ENCODE results near the gene CTDP1.

CTDP1 gene

GRCh38 chr18:79781331-79781941 lies 101.8 kb downstream of the CTDP1 start:
- ChIA-PET CTCF (no interaction called here), POLR2A (no interaction called here)
- H3K27ac ChIP-seq (ENCODE audit: extremely low read depth, low read depth, low read length), result no peak overlapping the region
- TF ChIP-seq OSR2 (tag by site-specific recombination; IDR thresholded peaks at IDR 0.05) (no peak), HOXA7 (CRISPR knock-in tag; IDR thresholded peaks at IDR 0.05; ENCODE audit: borderline replicate concordance) (no peak), ZNF26 (tag by site-specific recombination; IDR thresholded peaks at IDR 0.05) (no peak), IKZF3 (tag by site-specific recombination; IDR thresholded peaks at IDR 0.05) (no peak), SALL2 (tag by site-specific recombination; IDR thresholded peaks at IDR 0.05; ENCODE audit: borderline replicate concordance) (no peak), ZNF114 (tag by site-specific recombination; IDR thresholded peaks at IDR 0.05) (no peak), ZNF621 (tag by site-specific recombination; IDR thresholded peaks at IDR 0.05) (no peak), ZNF10 (tag by site-specific recombination; IDR thresholded peaks at IDR 0.05) (no peak), SP3 (tag by site-specific recombination; IDR thresholded peaks at IDR 0.05) (no peak), ZNF48 (tag by site-specific recombination; IDR thresholded peaks at IDR 0.05) (no peak), EGR2 (tag by site-specific recombination; IDR thresholded peaks at IDR 0.05; ENCODE audit: low read depth) (no peak), ZNF341 (tag by site-specific recombination; IDR thresholded peaks at IDR 0.05; ENCODE audit: low read depth) (no peak)
- TF ChIP-seq, protein P1, sequence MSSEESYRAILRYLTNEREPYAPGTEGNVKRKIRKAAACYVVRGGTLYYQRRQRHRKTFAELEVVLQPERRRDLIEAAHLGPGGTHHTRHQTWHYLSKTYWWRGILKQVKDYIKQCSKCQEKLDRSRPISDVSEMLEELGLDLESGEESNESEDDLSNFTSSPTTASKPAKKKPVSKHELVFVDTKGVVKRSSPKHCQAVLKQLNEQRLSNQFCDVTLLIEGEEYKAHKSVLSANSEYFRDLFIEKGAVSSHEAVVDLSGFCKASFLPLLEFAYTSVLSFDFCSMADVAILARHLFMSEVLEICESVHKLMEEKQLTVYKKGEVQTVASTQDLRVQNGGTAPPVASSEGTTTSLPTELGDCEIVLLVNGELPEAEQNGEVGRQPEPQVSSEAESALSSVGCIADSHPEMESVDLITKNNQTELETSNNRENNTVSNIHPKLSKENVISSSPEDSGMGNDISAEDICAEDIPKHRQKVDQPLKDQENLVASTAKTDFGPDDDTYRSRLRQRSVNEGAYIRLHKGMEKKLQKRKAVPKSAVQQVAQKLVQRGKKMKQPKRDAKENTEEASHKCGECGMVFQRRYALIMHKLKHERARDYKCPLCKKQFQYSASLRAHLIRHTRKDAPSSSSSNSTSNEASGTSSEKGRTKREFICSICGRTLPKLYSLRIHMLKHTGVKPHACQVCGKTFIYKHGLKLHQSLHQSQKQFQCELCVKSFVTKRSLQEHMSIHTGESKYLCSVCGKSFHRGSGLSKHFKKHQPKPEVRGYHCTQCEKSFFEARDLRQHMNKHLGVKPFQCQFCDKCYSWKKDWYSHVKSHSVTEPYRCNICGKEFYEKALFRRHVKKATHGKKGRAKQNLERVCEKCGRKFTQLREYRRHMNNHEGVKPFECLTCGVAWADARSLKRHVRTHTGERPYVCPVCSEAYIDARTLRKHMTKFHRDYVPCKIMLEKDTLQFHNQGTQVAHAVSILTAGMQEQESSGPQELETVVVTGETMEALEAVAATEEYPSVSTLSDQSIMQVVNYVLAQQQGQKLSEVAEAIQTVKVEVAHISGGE (tag by site-specific recombination; conservative IDR thresholded peaks at IDR 0.05; ENCODE audit: low read depth), result no peak
- TF ChIP-seq, protein P2, sequence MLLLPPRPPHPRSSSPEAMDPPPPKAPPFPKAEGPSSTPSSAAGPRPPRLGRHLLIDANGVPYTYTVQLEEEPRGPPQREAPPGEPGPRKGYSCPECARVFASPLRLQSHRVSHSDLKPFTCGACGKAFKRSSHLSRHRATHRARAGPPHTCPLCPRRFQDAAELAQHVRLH (tag by site-specific recombination; IDR thresholded peaks at IDR 0.05), result no peak
- TF ChIP-seq, protein P3, sequence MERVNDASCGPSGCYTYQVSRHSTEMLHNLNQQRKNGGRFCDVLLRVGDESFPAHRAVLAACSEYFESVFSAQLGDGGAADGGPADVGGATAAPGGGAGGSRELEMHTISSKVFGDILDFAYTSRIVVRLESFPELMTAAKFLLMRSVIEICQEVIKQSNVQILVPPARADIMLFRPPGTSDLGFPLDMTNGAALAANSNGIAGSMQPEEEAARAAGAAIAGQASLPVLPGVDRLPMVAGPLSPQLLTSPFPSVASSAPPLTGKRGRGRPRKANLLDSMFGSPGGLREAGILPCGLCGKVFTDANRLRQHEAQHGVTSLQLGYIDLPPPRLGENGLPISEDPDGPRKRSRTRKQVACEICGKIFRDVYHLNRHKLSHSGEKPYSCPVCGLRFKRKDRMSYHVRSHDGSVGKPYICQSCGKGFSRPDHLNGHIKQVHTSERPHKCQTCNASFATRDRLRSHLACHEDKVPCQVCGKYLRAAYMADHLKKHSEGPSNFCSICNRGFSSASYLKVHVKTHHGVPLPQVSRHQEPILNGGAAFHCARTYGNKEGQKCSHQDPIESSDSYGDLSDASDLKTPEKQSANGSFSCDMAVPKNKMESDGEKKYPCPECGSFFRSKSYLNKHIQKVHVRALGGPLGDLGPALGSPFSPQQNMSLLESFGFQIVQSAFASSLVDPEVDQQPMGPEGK (tag by site-specific recombination; IDR thresholded peaks at IDR 0.05), result no peak
- H3K36me3 ChIP-seq (ENCODE audit: control insufficient read depth in 2 of 2, insufficient read depth in 1 of 2, low read length in 2 of 2), result no peaks in the 10 kb centered on the region
- H3K4me3 ChIP-seq (ENCODE audit: low read depth, low read length), result no peak overlapping the region
- H3K4me1 ChIP-seq (ENCODE audit: control insufficient read depth, insufficient read depth, low read length), result no peaks in the 10 kb centered on the region
- H3K9me3 ChIP-seq (ENCODE audit: control insufficient read depth, insufficient read depth, low read depth, low read length), result no peaks in the 10 kb centered on the region

- TF ChIP-seq ZNF548 (tag by site-specific recombination; IDR thresholded peaks at IDR 0.05), result no peak
- TF ChIP-seq ZNF302 (tag by site-specific recombination; IDR thresholded peaks at IDR 0.05; ENCODE audit: low read depth), result no peak
- TF ChIP-seq ZNF274 (IDR thresholded peaks at IDR 0.05; ENCODE audit: low read length), result no peak
- no peak for TF ChIP-seq ZNF274 (tag by site-specific recombination; IDR thresholded peaks at IDR 0.05; ENCODE audit: borderline replicate concordance)
- ChIA-PET POLR2A (no interaction called here), CTCF (interaction anchor here (0.6 to 0.9 kb wide), 2 partner anchors 23 to 331 kb away, joined by 3 read pairs; no protein-coding TSS in a partner anchor)
- Histone ChIP-seq H3K4me1 (ENCODE audit: control insufficient read depth, insufficient read depth, low read length) (no peaks in the 10 kb centered on the region), H3K27ac (ENCODE audit: extremely low read depth, low read depth, low read length) (no peak overlapping the region), H3K4me3 (ENCODE audit: low read depth, low read length) (no peak overlapping the region), H3K9me3 (ENCODE audit: control insufficient read depth, insufficient read depth, low read depth, low read length) (no peaks in the 10 kb centered on the region), H3K36me3 (ENCODE audit: control insufficient read depth in 2 of 2, insufficient read depth in 1 of 2, low read length in 2 of 2) (no peaks in the 10 kb centered on the region)
Measured at GRCh38 chr18:79782566-79783308, 103.1 kb downstream of the CTDP1 start.

All from HEK293 (cell line).